ENCODE results near the gene CEP41.

Gene CEP41

DNA sequence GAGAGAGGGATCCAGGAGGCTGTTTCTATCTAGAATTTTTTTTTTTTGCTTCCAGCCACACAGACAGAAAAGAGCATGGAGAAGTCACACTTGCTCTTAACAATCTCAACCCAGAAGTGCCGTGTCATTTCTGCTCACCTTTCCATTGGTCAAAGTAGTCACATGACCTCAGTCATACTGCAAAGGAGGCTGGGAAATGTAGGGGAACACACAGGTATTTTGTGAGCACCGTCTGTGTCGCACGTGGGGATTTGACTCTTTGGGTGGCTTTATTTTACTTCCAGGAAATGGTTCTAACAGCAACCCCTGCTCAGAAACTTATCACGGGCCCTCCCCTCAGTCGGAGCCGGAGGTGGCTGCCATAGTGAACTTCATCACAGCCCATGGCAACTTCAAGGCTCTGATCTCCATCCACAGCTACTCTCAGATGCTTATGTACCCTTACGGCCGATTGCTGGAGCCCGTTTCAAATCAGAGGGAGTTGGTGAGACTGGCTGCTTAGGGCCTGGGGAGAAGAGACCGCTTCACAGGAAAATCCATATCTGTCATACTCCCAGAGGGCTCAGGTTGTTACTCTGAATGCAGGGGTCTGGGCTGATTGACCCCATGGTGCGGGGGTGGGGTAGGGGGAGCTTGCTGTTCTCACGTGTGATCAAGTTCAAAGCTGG is 73.6 kb downstream of the CEP41 start:
- no peak for DNase-seq (ENCODE audit: low spot score)

DNA sequence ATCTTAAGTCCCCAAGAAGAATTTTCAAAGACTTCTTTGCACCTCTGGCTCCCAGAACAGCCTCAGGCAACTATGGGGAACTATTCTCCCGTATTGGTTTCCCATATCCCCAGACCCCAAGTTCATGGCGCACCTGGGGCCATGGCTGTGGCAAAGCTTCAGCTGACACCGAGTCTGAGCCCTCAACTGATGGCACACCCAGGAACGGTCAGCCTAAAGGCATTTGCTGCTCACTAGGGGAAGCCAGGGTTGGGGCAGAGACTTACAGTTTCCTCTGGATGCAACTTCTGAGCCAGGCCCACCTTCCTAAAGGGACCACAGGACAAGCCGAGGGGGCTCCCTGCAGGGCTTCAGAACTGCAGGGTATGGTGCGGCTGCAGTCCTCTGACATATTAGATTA is 74.3 kb downstream of the CEP41 start:
- no peak for DNase-seq (ENCODE audit: low spot score)

DNA sequence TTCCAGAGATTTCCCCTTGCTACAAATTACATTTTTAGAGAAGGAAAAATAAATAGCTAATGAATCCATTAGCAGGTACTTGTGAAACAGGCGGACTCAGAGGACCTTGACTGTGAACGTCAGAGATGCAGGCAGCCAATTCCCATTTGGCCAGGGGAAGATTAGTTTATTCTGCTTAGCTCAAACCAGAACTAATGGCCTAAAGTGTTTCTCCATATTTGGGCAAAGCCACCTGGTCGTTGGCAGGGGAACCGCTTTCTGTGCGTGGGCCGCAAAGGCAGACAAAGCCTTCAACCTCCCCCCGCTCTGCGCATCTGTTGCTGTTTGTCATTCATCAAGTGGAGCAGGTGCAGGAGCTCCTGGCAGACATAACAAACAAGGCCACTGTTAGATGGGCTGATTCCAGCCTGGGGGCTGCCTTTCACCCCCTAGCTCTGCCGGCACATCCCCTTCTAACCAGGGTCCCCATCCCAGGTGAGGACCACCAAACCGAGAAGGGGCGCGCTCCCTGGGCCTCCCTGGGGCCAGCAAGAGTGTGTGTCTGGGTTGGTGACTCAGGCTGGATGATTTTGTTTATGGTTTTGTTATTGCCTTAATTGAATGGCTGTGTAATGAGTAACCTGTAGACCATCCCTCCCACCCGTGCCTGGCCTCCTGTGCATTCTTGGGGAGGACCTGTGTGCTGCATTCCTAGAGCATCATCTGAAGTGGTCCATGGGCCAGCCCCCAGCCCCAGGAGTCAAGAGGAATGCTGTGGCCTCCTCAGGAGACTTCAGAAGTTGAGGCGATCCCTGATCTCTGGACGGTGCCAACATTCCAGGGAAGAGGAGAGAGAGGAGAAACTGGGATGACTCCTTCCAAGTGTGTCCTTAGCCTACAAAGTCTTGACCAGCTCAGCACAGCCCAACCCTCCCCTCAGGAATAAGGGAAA is 75.0 kb downstream of the CEP41 start:
- DNase-seq (ENCODE audit: low spot score) = no peak

DNA sequence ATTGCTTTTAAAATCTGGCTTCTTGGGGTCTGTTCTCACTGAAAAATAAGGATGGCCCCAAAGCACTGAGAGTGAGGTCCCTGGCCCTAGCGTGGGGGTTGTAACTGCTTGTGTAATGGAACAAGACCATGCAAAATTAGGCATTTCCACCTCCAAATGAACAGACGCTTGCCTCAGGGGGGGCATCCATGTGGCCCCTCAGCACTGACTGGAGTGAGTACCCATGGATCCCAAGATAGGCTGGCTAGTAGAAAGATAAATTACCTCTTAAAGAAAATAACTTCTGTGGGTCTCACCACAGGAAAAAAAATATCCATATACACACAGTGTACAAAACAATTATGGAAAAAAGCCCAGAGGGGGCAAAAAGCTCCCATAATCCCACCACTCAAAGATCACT is 75.7 kb downstream of the CEP41 start:
- DNase-seq (ENCODE audit: low spot score) = no peak

DNA sequence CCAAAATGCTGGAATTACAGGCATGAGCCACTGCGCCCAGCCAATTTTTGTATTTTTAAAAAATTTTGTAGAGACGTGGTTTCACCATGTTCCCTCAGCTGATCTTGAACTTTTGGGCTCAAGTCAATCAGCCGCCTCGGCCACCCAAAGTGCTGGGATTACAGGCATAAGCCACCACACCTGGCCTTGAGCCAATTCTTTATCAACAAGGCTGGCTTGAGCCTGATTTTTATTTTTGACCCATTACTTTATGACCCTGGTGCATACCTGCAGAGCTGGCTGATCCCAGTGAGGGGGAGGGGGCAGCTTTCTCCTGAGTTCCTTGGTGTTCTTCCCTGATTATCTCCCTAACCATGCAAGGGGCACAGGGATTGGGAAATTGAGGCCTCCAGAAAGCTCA is 76.4 kb downstream of the CEP41 start:
- DNase-seq (ENCODE audit: low spot score) = no peak

DNA sequence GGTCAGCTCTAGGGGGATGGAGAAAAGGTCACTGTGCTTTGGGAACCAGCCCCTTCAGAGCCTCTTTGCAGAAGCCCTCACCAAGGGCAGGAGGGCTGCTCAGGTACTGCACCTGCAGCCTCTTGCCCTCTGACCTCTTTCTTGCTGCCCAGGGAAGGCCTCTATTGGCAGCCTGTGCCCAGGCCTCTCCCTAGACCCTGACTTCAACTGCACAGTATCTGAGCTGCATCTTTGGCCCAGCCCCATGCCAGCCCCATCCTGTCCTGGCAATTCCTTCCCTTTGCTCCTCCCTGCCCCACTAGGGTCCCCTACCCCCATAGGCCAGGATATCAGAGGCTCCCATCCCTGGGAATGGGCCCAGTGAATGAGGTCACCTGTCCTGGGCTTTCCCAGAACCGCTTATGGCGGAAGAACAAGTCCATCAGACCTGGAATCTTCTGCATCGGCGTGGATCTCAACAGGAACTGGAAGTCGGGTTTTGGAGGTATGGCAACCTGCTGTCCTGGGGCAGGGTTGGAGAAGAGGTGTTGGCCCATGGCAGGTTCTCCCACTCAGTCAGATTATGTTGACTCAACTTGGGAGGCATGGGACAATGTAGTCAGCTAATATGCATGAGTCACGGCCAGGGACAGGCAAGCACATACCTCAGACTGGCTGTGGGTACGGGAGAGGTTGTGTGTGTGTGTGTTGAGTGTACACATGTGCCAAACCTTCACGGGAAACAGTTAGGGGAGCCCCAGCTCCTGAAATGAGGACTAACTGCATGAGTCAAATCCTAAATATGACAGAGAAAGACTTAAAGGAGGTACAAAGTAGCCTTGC is 77.6 kb downstream of the CEP41 start:
- DNase-seq (ENCODE audit: low spot score) = peak; percentile 88

DNA sequence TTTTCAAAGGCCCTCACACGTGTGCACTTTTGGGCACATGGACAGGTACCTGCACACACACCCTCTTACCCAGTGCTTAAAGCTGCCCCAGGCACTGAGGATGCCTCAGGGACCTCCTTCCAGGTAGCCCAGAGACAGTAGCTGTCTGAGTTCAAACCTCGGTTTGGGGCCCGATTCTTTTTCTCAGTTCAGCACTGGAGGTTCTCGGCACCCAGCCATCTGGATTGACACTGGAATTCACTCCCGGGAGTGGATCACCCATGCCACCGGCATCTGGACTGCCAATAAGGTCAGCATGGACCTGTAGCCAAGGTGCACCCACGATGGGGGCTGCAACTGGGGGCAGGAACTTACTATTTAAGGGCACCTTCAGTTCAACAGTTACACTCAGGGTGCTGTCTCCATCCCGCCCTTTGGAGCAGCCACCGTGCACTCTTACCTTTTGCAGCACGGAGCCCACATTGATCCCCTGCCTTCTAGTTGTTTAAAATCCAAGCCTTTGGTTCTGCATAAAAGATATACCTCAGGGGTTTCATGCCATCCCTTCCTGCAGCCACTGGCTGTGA is 78.5 kb downstream of the CEP41 start:
- DNase-seq (ENCODE audit: low spot score) = no peak

DNA sequence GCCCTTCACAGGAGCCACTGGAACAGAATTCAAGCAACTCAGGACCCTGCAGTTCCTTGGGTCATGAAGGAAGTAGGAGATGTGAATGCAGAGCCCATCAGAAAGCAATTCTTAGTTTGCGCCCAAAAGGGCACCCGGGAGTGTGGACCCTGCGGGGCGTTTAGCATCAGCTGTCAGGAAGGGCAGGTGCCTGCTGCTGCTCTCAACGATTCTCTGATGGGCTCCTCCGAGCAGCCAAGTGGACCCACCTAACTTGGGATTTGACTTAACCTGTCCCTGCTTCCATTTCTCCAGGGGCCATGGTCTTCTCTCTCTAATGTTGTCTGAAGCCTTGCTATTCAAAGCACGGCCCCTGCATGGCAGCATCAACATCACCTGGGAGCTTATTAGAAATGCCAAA is 79.1 kb downstream of the CEP41 start:
- no peak for DNase-seq (ENCODE audit: low spot score)

DNA sequence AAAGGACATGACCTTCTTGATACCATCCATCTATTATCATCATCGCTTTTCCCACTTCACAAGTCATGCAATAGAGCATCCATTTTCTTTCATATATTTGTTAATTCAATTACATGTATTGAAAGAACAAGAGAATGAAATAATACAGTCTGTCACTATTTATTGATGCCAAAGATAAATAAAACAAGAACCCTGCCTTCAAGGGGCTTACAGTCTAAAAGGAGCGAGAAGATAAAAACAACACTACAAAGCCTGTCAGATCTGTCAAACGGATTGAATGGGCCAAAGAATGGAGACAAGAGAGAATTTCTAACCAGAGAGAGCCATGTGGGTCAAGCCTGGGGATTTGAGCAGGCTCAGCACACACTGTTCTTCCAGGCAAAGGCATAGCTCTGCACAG is 80.3 kb downstream of the CEP41 start:
- no peak for DNase-seq (ENCODE audit: low spot score)

DNA sequence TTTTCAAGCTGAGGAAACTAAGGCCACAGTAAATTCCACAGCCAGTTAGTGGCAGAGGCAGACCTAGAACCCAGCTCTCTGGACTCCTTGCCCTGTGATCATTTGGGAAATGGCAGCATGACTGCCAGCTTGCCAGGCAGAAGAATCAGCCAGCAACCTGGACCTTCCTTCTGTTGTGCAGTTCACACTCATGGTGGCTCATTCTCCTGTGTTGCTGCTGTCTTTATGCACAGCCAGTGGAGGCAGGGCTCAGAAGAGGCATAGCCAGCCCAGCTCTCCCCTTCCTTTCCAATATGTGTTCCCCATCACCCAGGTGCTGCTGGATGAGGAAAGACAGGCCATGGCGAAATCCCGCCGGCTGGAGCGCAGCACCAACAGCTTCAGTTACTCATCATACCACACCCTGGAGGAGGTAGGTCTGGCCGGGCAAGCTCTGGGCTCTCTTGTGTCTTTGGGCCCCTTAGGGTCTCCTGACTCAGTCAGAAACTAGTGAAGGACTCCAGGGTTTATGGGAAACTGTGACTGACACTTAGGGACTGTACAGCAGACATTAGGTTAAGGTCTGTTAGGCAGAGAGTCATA is 81.4 kb downstream of the CEP41 start:
- DNase-seq (ENCODE audit: low spot score) = no peak

DNA sequence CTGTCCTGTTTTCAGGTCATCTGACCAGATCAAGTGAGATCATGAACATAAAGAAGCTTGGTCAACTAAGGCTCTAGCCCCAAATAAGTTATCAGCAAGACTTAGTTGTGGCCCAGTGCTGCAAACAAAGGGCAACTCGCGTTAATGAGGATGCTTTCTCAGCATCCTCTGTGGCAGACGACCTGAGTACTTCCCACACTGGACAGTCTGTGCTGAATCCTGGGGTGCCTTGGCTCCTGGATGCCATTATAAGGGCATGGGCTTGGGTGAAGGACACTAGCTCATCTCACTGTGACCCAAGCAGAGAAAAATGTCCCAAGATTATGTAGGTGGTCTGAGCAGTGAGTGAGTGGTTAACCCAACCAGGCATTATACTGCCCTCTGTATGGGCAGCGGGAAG is 82.3 kb downstream of the CEP41 start:
- DNase-seq (ENCODE audit: low spot score) = no peak

DNA sequence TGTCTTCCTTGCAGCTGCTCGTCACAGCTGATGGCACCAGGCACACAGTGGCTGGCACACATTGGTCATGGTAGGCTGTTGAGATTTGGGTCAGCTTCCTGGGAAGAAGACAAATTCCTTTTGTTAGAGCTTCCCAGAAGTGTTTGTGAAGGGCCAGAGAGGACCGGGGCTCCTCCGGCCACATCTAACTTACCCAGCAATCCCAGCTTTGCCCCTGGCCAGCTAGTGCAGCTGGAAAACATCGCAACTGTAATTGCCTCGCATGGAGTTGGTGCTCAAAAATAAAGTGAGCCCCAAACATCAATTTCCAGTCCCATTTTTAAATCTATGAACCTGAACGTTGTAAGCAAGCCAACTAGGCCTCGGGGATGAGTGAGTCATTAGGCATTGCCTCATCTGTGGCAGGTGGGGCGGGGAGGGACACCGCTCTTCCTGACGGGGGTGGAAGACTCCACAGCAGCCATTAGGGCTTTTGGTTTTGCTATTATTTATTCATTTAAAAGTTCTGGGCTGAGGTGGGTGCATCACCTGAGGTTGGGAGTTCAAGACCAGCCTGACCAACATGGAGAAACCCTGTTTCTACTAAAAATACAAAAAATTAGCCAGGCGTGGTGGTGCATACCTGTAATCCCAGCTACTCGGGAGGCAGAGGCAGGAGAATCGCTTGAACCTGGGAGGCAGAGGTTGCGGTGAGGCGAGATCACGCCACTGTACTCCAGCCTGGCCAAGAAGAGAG is 83.8 kb downstream of the CEP41 start:
- peak; percentile 56 for DNase-seq (ENCODE audit: low spot score)

DNA sequence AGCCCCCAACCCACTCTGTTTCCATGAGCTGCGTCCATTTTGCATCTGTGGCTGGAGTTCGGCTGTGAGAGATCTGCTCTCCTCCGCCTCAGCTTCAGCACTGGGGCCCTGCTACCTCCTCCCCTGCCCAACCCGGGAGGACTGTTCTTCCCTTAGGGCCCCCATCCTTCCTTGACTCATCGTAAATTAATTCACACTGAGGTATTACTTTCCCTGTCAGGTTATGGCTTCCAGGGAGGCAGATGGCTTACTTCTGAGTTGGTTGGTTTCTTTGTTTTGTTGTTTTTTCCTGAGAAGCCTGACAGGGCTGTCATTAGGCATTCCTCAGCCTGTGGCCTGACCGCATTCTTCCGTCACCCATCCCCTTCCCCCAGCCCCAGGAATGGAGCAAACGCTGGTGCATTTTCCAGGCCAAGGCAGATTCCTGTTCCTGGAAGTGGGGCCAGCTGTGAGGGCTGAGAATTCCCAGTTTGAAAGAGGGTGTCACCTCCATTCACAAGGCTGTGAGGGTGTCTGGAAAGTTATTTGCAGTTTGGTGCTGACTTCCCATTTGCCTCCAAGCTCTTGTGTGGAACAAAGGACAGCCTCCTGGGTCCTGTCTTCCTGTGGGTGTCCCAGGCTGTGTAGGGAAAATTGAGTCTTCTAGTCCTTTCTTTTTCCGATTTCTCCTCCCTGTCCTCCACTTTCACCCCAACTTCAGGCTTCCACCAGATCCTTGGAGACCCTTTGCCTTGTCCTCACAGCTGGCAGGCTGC is 84.5 kb downstream of the CEP41 start:
- DNase-seq (ENCODE audit: low spot score) = no peak

DNA sequence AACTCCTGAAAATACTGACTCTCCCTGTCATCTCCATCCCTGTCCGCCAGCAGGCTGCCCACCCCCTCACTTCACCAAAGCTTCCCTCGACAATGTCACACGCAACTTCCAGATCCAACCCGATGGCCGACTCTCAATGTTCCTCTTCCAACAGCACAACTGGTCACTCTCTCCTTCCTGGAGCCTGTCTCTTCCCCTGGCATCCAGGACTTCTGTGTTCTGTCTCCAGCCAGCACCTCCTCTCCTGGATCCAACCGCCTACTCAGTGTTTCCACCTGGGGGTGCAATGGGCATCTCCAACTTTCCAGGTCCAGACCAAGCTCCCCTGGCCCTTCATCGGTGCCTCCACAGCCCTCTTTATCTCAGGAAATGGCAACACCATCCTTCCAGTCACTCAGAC is 87.6 kb downstream of the CEP41 start:
- no peak for DNase-seq (ENCODE audit: low spot score)

DNA sequence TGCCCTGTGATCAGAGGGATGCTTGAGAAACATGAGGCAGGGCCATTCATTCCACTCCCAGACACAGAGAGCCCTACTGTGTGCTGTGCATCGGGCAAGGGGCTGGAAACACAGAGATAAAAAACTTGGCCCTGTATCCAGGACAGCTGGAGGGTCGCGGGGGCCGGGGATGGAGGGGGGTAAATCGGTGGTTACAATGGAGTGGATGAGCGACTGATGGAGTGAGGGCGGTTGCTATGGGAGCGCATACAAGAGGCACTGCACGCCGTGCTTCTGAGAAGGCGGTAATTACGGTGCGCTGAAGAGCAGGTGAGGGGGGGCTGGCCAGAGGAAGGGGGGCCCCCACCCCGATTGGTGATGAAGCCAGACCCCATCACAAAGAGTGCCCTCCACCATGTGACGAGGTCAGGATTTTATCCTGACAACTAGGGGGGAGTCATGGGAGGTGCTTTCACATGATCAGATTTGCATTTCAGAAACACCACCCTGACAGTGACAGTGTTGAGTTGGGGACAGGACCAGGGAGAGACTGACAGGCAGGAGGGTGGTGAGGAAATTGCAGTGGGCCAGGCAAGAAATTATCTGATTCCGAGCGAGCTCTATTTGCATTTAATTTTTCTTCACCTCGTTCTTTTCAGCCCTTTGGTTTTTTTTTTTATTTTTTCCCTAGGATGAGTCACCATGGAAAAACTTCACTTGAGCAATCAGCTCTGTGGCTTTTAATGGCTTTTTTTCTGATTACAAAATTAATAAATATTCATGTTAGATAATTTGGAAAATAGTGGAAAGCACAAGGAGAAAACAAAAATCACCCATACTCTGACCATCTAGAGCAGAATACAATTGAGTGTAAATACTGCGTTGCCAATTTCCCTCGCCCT is 88.4 kb downstream of the CEP41 start:
- DNase-seq (ENCODE audit: low spot score) = peak; percentile 29

DNA sequence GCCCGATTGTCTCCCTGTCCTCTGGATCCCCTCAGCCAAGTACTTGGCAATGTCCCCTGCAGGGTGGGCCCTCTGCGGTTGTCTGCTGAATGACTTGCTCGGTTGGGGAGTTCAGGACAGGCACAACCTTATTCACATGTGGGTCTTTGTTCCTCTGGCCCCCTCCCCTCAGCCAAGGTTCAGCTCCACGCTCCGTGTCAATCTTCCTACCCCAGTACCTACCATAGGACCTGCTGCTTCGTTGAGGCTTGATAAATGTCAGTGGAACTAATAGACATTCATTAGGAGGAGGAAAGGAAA is 89.1 kb downstream of the CEP41 start:
- no peak for DNase-seq (ENCODE audit: low spot score)

DNA sequence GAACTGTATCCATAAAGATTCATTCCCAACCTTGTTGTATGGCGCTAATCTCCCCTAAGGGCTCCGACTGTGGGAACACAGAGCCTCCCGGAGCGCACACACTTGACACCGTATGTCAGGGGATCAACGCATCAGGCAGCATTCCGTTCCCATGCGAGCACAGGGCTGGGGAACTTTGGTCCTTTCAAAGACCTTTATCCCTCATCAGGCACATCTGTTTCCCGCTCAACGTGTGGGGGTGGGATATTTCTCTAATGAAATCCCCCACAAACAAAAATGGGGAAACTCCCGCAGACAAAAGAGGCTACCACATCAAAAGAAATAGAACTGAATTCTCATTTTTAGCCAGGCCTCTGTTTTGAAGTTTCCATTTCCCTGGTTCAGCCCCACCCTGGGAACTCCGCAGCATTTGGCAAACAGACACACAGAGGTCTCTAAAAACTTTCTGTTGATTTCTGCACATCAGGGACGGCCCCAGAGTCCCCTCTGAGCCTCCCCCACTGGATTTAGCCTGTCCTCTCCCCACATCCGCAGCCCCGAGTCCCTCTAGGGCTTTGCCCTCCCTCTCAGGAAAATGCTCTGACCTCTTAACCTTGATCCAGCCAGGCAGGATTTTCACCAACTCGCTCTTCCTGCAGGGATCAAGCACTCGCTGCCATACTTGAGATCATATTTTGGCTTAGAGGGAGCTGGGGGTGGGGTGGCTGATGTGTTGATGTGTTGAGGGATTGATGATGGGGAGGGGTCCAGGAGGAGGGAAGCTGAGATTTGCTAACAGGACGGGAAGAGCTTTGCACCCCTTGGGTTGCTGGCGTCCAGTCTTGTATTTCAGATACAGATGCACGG is 89.6 kb downstream of the CEP41 start:
- no peak for DNase-seq (ENCODE audit: low spot score)

DNA sequence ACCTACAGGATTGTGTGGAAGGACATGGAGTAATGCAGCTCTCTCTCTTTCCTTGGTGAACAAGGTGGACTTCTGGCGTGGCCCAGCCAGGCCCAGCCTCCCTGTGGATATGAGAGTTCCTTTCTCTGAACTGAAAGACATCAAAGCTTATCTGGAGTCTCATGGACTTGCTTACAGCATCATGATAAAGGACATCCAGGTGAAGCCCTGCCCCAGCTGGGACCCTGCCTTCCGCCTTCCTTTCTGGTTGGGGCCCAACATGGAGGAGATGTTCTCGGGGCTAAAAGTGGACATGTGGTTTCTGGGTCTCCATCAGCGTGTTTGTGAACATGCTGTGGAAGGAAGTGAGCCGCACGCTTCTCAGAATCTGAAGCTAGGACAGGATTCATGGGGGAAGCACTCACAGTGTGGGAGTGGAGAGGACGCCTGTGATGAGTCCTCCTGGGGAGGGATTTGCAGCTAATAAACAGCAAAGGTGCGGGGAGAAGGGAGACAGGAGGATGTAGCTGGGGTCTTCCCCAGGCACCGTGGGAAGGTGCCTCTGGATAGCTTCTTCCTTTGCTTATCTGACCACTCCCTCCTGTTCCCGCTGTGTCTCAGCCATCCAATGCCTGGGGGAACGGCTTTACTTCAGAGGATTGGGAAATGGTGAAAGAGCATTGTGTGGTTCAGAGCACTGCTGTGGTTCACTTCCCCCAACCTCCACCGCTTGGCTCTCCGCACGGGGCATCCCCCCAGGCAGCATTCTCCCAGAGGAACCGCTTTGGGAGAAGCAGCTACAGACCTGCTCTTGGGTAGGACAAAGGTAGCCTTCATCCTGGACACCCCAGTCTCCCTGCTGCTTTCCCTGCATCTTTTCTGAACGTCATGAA is 90.7 kb downstream of the CEP41 start:
- no peak for DNase-seq (ENCODE audit: low spot score)
